ENCODE data around the gene CHD8.

- TF ChIP-seq CTCF (IDR thresholded peaks at IDR 0.05) = no peak
- no peak for TF ChIP-seq POLR2A (IDR thresholded peaks at IDR 0.05)
Measured at GRCh38 chr14:21505012-21505553, 49.2 kb upstream of the CHD8 start.

Data from Peyer's patch (tissue), 4 donors.